Lower leg skin (tissue), 3 donors: Measurements from ENCODE around the gene WDR5.

ENCODE experiments used
- CTCF ChIP-seq, 3 donors: fragments of 450-650 bp; IDR thresholded peaks; one replicate each; pipeline ENCODE4 v1.5.1; 2016; ENCODE audit warnings: antibody characterized with exemption in 3 of 3, mild to moderate bottlenecking in 3 of 3, moderate library complexity in 2 of 3
- POLR2A ChIP-seq, 2 donors: fragments of 450-650 bp; IDR thresholded peaks; one replicate each; pipeline ENCODE4 v1.6.1; 2016 to 2017; ENCODE audit warnings: antibody characterized with exemption in 2 of 2, mild to moderate bottlenecking in 1 of 2, moderate library complexity in 1 of 2

GRCh38 chr9:134189470-134190231 lies 53.8 kb downstream of the WDR5 start:
- no peak for TF ChIP-seq CTCF (IDR thresholded peaks at IDR 0.05)
- no peak for TF ChIP-seq POLR2A (IDR thresholded peaks at IDR 0.05)
